NB4 (cell line): ENCODE results near the gene ADARB2.

Experiments used
- POLR2A ChIP-seq: IDR thresholded peaks from 2 replicates; pipeline ENCODE4 v1.6.1; 2011; ENCODE audit warnings: mild to moderate bottlenecking; ENCODE audit not compliant: insufficient read length; ENCODE audit errors: extremely low read depth
- TF ChIP-seq, protein P1 (sequence below): IDR thresholded peaks from one replicate; pipeline ENCODE4 v1.5.1; 2012; ENCODE audit warnings: low read depth, low read length

DNA sequence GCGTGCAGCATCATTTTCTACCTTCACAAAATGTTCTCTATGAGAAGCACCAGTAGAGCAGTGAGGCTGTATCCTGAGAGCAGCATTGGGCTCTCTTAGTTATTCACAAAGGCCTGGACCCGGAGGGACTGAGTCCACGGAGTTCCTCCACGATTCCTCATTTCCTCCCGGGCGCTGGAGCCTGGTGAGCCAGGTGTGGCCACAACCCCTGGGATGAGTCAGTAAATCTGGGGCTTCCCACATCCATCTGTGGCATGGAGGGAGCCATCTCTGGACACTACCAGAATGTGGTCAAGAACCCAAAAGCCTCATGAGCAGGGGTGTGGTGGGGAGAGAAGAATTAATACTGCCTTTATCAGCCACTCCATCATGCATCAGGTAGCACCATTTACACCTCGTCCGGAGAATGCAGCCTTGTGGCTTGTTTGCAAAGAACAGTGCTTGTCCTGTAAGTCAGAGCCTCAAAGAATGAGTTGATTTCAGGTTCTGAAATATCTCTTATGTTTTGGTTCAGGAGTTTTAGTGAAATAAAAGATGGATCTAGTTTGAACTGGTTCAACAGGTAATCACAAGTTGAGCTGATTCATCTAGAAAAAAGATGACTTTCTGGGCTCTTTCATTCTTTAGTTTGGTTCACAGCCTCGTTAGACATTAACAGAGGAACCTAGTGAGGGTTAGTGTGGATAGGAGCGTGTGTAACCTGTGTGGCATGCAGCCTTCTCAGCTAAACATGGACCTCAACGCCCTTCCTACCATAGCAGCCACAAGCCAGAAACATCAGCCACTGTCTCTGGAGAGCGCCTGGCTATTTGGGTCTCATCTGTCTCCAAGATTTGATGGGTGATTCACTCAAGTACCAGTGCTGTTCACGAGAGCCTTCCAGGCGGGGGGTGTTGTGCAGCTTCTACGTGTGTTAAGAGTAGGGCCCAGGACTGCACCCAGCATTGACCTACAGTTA, 586.0 kb downstream of the ADARB2 start:
- TF ChIP-seq, protein P1, sequence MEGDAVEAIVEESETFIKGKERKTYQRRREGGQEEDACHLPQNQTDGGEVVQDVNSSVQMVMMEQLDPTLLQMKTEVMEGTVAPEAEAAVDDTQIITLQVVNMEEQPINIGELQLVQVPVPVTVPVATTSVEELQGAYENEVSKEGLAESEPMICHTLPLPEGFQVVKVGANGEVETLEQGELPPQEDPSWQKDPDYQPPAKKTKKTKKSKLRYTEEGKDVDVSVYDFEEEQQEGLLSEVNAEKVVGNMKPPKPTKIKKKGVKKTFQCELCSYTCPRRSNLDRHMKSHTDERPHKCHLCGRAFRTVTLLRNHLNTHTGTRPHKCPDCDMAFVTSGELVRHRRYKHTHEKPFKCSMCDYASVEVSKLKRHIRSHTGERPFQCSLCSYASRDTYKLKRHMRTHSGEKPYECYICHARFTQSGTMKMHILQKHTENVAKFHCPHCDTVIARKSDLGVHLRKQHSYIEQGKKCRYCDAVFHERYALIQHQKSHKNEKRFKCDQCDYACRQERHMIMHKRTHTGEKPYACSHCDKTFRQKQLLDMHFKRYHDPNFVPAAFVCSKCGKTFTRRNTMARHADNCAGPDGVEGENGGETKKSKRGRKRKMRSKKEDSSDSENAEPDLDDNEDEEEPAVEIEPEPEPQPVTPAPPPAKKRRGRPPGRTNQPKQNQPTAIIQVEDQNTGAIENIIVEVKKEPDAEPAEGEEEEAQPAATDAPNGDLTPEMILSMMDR = no peak
- no peak for TF ChIP-seq POLR2A
